Posterior cingulate gyrus (tissue), 11 donors: Measurements from ENCODE around the gene UBE3B.

Experiments used
- DNase-seq, 10 donors: peaks; one replicate each; pipeline versions ENCODE4 v3.0.0 to v3.0.0-alpha.2; 2020 to 2021; ENCODE audit warnings: mixed read lengths in 3 of 10
- intact Hi-C: fragments of 100-400 bp; cut with DNase I; formaldehyde crosslinking; loops from one replicate; pipeline ENCODE4 v1.15.1; 2023

The UBE3B gene

GRCh38 chr12:109580684-109581333, 103.4 kb downstream of the UBE3B start:
- peak in 1 of 10 donors; percentile 49 for DNase-seq
- intact Hi-C loops: loop anchor here (1.0 kb wide), 1 partner anchor 194 kb away; no protein-coding TSS in a partner anchor

- DNase-seq: peak in 1 of 10 donors; percentile 76
Observed at GRCh38 chr12:109581334-109581691, 103.9 kb downstream of the UBE3B start.

GRCh38 chr12:109581856-109582255, 104.4 kb downstream of the UBE3B start:
- intact Hi-C loops: no loop called here
- peak in 1 of 10 donors; percentile 69 for DNase-seq

More at GRCh38 chr12:109581334-109581691, 103.9 kb downstream of the UBE3B start:
- intact Hi-C loops: no loop called here

GRCh38 chr12:109582636-109583035, 105.2 kb downstream of the UBE3B start:
- intact Hi-C loops: no loop called here
- peak in 1 of 10 donors; percentile 52 for DNase-seq

- DNase-seq: no peak
- intact Hi-C loops: no loop called here
Observed at GRCh38 chr12:109583733-109584132, 106.3 kb downstream of the UBE3B start.
